ENCODE measurements around the gene MGAT5B. TPM values are rescaled to one million over a fixed set of nuclear protein-coding genes. Genes with fewer than 3 reads are reported as not detected.

The MGAT5B gene
- total and polyA plus RNA-seq, 10 of the 15 experiments (the other 5 are each of a cell fraction or from before 2014, with no cell fraction given), result 0.13 TPM; not detected in 9

DNA sequence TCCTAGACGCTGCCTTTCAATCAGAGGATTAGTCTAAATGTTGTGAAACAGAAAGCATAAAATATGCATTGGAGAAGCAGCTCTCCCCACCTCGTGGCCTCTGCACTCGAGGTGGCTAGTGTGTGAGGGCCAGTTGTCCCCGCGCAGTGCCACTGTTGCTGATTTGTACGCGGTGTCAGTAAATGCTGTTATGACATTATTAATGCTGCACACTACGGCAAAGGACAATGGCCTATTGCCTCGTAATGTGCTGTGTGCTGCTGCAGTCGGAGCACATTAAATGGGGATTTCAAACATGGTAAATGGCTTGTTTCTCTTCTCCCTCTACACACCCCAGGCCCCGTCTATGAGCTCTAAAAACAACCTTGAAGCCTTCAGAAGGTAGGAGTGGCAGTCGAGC lies 5.7 kb upstream of the MGAT5B start:
- no peaks in the 10 kb centered on the region for H3K79me2 ChIP-seq (ENCODE audit: control insufficient read depth, insufficient read depth, low read length)
- no peaks in the 10 kb centered on the region for H3K4me1 ChIP-seq (ENCODE audit: control insufficient read depth, insufficient read depth, low read length)
- no peaks in the 10 kb centered on the region; a peak in 2 of 4 replicates for H3K27me3 ChIP-seq (replicated peaks in 1 of 2; ENCODE audit: control insufficient read depth in 2 of 2, insufficient read depth in 2 of 2, low read length in 1 of 2)
- no peaks in the 10 kb centered on the region for H3K36me3 ChIP-seq (ENCODE audit: control insufficient read depth in 2 of 2, insufficient read depth in 2 of 2, low read length in 1 of 2)
- H2AFZ ChIP-seq (ENCODE audit: control insufficient read depth, low read depth, low read length), result no peak overlapping the region
- no peak overlapping the region for H3K9ac ChIP-seq (ENCODE audit: control insufficient read depth, insufficient read depth, low read length)
- no peak overlapping the region for H3K4me3 ChIP-seq
- FAIRE-seq (no peak), ATAC-seq (no peak), DNase-seq (ENCODE audit: low read depth, low spot score) (no peak)
- intact Hi-C loops (cut with micrococcal nuclease; ENCODE audit: unreplicated experiment) (loop anchor here (10.0 kb wide), 1 partner anchor 382 kb away; no protein-coding TSS in a partner anchor), in situ Hi-C loops (cut with MboI) (no loop called here)
- no peaks in the 10 kb centered on the region for H4K20me1 ChIP-seq (ENCODE audit: control insufficient read depth, insufficient read depth)
- H3K27ac ChIP-seq (ENCODE audit: control insufficient read depth, insufficient read depth), result no peak overlapping the region
- 36% methylated on average over 12 of the region's 12 CpGs for WGBS (ENCODE audit: insufficient coverage, insufficient replicate concordance, low lambda C conversion rate, missing lambda C conversion rate)
- RAD21 ChIA-PET (ENCODE audit: unreplicated experiment), result no interaction called here
- CTCF ChIA-PET, result no interaction called here
- H3K9me3 ChIP-seq (replicated peaks; ENCODE audit: control insufficient read depth, insufficient read depth, low read length), result no peaks in the 10 kb centered on the region
- no TSS peak for BruUV-seq (replicated peaks)
- no peak overlapping the region for H3K4me2 ChIP-seq (ENCODE audit: control insufficient read depth, insufficient read depth)
- POLR2A ChIA-PET, result no interaction called here
- SMC1A ChIA-PET (ENCODE audit: uncharacterized antibody, unreplicated experiment), result no interaction called here
- TF ChIP-seq CEBPB (IDR thresholded peaks at IDR 0.05; ENCODE audit: borderline replicate concordance in 1 of 2, low read depth in 2 of 2, low read length in 2 of 2) (no peak), ZNF24 (IDR thresholded peaks at IDR 0.05) (no peak), NR2F1 (conservative IDR thresholded peaks at IDR 0.05) (no peak), TBL1XR1 (IDR thresholded peaks at IDR 0.05; ENCODE audit: low read depth, low read length) (no peak), FOS (IDR thresholded peaks at IDR 0.05; ENCODE audit: borderline replicate concordance, extremely low read depth, insufficient read length) (no peak), ZZZ3 (IDR thresholded peaks at IDR 0.05; ENCODE audit: control insufficient read depth, insufficient read length, low read depth) (no peak), NFYB (IDR thresholded peaks at IDR 0.05; ENCODE audit: insufficient read depth, low read depth, low read length) (no peak), CBFB (IDR thresholded peaks at IDR 0.05; ENCODE audit: low read depth) (no peak), ZNF687 (IDR thresholded peaks at IDR 0.05) (no peak), EED (IDR thresholded peaks at IDR 0.05; ENCODE audit: low read depth) (no peak), HDGF (IDR thresholded peaks at IDR 0.05) (no peak), ATF2 (IDR thresholded peaks at IDR 0.05; ENCODE audit: low read length) (no peak)
- TF ChIP-seq, protein P1, sequence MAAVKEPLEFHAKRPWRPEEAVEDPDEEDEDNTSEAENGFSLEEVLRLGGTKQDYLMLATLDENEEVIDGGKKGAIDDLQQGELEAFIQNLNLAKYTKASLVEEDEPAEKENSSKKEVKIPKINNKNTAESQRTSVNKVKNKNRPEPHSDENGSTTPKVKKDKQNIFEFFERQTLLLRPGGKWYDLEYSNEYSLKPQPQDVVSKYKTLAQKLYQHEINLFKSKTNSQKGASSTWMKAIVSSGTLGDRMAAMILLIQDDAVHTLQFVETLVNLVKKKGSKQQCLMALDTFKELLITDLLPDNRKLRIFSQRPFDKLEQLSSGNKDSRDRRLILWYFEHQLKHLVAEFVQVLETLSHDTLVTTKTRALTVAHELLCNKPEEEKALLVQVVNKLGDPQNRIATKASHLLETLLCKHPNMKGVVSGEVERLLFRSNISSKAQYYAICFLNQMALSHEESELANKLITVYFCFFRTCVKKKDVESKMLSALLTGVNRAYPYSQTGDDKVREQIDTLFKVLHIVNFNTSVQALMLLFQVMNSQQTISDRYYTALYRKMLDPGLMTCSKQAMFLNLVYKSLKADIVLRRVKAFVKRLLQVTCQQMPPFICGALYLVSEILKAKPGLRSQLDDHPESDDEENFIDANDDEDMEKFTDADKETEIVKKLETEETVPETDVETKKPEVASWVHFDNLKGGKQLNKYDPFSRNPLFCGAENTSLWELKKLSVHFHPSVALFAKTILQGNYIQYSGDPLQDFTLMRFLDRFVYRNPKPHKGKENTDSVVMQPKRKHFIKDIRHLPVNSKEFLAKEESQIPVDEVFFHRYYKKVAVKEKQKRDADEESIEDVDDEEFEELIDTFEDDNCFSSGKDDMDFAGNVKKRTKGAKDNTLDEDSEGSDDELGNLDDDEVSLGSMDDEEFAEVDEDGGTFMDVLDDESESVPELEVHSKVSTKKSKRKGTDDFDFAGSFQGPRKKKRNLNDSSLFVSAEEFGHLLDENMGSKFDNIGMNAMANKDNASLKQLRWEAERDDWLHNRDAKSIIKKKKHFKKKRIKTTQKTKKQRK (IDR thresholded peaks at IDR 0.05; ENCODE audit: low read depth, low read length), result no peak
- TF ChIP-seq, protein P2, sequence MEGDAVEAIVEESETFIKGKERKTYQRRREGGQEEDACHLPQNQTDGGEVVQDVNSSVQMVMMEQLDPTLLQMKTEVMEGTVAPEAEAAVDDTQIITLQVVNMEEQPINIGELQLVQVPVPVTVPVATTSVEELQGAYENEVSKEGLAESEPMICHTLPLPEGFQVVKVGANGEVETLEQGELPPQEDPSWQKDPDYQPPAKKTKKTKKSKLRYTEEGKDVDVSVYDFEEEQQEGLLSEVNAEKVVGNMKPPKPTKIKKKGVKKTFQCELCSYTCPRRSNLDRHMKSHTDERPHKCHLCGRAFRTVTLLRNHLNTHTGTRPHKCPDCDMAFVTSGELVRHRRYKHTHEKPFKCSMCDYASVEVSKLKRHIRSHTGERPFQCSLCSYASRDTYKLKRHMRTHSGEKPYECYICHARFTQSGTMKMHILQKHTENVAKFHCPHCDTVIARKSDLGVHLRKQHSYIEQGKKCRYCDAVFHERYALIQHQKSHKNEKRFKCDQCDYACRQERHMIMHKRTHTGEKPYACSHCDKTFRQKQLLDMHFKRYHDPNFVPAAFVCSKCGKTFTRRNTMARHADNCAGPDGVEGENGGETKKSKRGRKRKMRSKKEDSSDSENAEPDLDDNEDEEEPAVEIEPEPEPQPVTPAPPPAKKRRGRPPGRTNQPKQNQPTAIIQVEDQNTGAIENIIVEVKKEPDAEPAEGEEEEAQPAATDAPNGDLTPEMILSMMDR (IDR thresholded peaks at IDR 0.05 in 2 of 3, conservative IDR thresholded peaks at IDR 0.05 in 1 of 3; ENCODE audit: control insufficient read depth in 2 of 3, extremely low read depth in 1 of 3, insufficient read depth in 1 of 3, low read depth in 3 of 3, low read length in 3 of 3), result no peak
